ENCODE measurements around the gene ADGRD2. TPM values are rescaled to one million over a fixed set of nuclear protein-coding genes. Genes with fewer than 3 reads are reported as not detected.

Gene ADGRD2
- total RNA-seq, 1 donor from 2014 or later = not detected

GRCh38 chr9:124492818-124493217 lies 42.6 kb downstream of the ADGRD2 start:
- Mint-ChIP-seq H3K27me3 (ENCODE audit: insufficient read depth) (peaks cover 3% of the 10 kb centered on the region), H3K4me1 (ENCODE audit: low read depth) (peaks cover 5% of the 10 kb centered on the region), H3K4me3 (no peak overlapping the region), H3K9me3 (no peaks in the 10 kb centered on the region), H3K36me3 (ENCODE audit: low read depth) (no peaks in the 10 kb centered on the region), H3K27ac (no peak overlapping the region)
- DNase-seq (ENCODE audit: low spot score) = no peak
- intact Hi-C loops (cut with micrococcal nuclease) = no loop called here

- no peak for DNase-seq (ENCODE audit: low spot score)
- intact Hi-C loops (cut with micrococcal nuclease) = no loop called here
- no peaks in the 10 kb centered on the region for H3K36me3 Mint-ChIP-seq (ENCODE audit: low read depth)
- H3K27me3 Mint-ChIP-seq (ENCODE audit: insufficient read depth) = peaks cover 3% of the 10 kb centered on the region
- no peak overlapping the region for H3K27ac Mint-ChIP-seq
- H3K4me3 Mint-ChIP-seq = no peak overlapping the region
- peaks cover 5% of the 10 kb centered on the region for H3K4me1 Mint-ChIP-seq (ENCODE audit: low read depth)
- no peaks in the 10 kb centered on the region for H3K9me3 Mint-ChIP-seq
These were observed 43.0 kb downstream of the ADGRD2 start for GRCh38 chr9:124493218-124493617.

GRCh38 chr9:124493794-124494479 lies 43.7 kb downstream of the ADGRD2 start:
- no peak overlapping the region for H3K4me3 Mint-ChIP-seq
- H3K27me3 Mint-ChIP-seq (ENCODE audit: insufficient read depth) = peaks cover 3% of the 10 kb centered on the region
- peaks cover 5% of the 10 kb centered on the region for H3K4me1 Mint-ChIP-seq (ENCODE audit: low read depth)
- DNase-seq (ENCODE audit: low spot score) = no peak
- no peak overlapping the region for H3K27ac Mint-ChIP-seq
- intact Hi-C loops (cut with micrococcal nuclease) = no loop called here
- no peaks in the 10 kb centered on the region for H3K36me3 Mint-ChIP-seq (ENCODE audit: low read depth)
- H3K9me3 Mint-ChIP-seq = no peaks in the 10 kb centered on the region

- peaks cover 10% of the 10 kb centered on the region for H3K4me1 Mint-ChIP-seq (ENCODE audit: low read depth)
- intact Hi-C loops (cut with micrococcal nuclease) = no loop called here
- no peaks in the 10 kb centered on the region for H3K36me3 Mint-ChIP-seq (ENCODE audit: low read depth)
- H3K9me3 Mint-ChIP-seq = no peaks in the 10 kb centered on the region
- H3K27me3 Mint-ChIP-seq (ENCODE audit: insufficient read depth) = no peaks in the 10 kb centered on the region
- H3K27ac Mint-ChIP-seq = peak overlapping the region; percentile 47
- no peak overlapping the region for H3K4me3 Mint-ChIP-seq
- DNase-seq (ENCODE audit: low spot score) = no peak
These were observed 45.1 kb downstream of the ADGRD2 start for GRCh38 chr9:124495126-124496074.

- H3K27me3 Mint-ChIP-seq (ENCODE audit: insufficient read depth) = no peaks in the 10 kb centered on the region
- no peaks in the 10 kb centered on the region for H3K36me3 Mint-ChIP-seq (ENCODE audit: low read depth)
- no peak for DNase-seq (ENCODE audit: low spot score)
- peak overlapping the region; percentile 47 for H3K27ac Mint-ChIP-seq
- intact Hi-C loops (cut with micrococcal nuclease) = no loop called here
- H3K4me3 Mint-ChIP-seq = no peak overlapping the region
- peaks cover 15% of the 10 kb centered on the region for H3K4me1 Mint-ChIP-seq (ENCODE audit: low read depth)
- no peaks in the 10 kb centered on the region for H3K9me3 Mint-ChIP-seq
These were observed 45.8 kb downstream of the ADGRD2 start for GRCh38 chr9:124496075-124496449.

- no peaks in the 10 kb centered on the region for H3K27me3 Mint-ChIP-seq (ENCODE audit: insufficient read depth)
- no peak overlapping the region for H3K27ac Mint-ChIP-seq
- peaks cover 16% of the 10 kb centered on the region for H3K4me1 Mint-ChIP-seq (ENCODE audit: low read depth)
- H3K9me3 Mint-ChIP-seq = no peaks in the 10 kb centered on the region
- DNase-seq (ENCODE audit: low spot score) = no peak
- H3K4me3 Mint-ChIP-seq = no peak overlapping the region
- H3K36me3 Mint-ChIP-seq (ENCODE audit: low read depth) = no peaks in the 10 kb centered on the region
- intact Hi-C loops (cut with micrococcal nuclease) = no loop called here
These were observed 46.2 kb downstream of the ADGRD2 start for GRCh38 chr9:124496463-124496862.

- DNase-seq (ENCODE audit: low spot score) = no peak
- H3K4me3 Mint-ChIP-seq = no peak overlapping the region
- H3K36me3 Mint-ChIP-seq (ENCODE audit: low read depth) = no peaks in the 10 kb centered on the region
- intact Hi-C loops (cut with micrococcal nuclease) = no loop called here
- no peaks in the 10 kb centered on the region for H3K9me3 Mint-ChIP-seq
- H3K4me1 Mint-ChIP-seq (ENCODE audit: low read depth) = peaks cover 16% of the 10 kb centered on the region
- peaks cover 5% of the 10 kb centered on the region for H3K27me3 Mint-ChIP-seq (ENCODE audit: insufficient read depth)
- H3K27ac Mint-ChIP-seq = no peak overlapping the region
These were observed 47.2 kb downstream of the ADGRD2 start for GRCh38 chr9:124497441-124497840.

GRCh38 chr9:124498040-124498439 lies 47.8 kb downstream of the ADGRD2 start:
- H3K27me3 Mint-ChIP-seq (ENCODE audit: insufficient read depth) = peaks cover 8% of the 10 kb centered on the region
- no peak overlapping the region for H3K27ac Mint-ChIP-seq
- H3K9me3 Mint-ChIP-seq = no peaks in the 10 kb centered on the region
- intact Hi-C loops (cut with micrococcal nuclease) = no loop called here
- no peak overlapping the region for H3K4me3 Mint-ChIP-seq
- peaks cover 16% of the 10 kb centered on the region for H3K4me1 Mint-ChIP-seq (ENCODE audit: low read depth)
- H3K36me3 Mint-ChIP-seq (ENCODE audit: low read depth) = no peaks in the 10 kb centered on the region
- no peak for DNase-seq (ENCODE audit: low spot score)

GRCh38 chr9:124498499-124499146 lies 48.4 kb downstream of the ADGRD2 start:
- no peaks in the 10 kb centered on the region for H3K36me3 Mint-ChIP-seq (ENCODE audit: low read depth)
- DNase-seq (ENCODE audit: low spot score) = no peak
- no peak overlapping the region for H3K27ac Mint-ChIP-seq
- intact Hi-C loops (cut with micrococcal nuclease) = no loop called here
- H3K27me3 Mint-ChIP-seq (ENCODE audit: insufficient read depth) = peaks cover 11% of the 10 kb centered on the region
- H3K4me3 Mint-ChIP-seq = no peak overlapping the region
- H3K4me1 Mint-ChIP-seq (ENCODE audit: low read depth) = peaks cover 16% of the 10 kb centered on the region
- no peaks in the 10 kb centered on the region for H3K9me3 Mint-ChIP-seq

GRCh38 chr9:124499216-124499615 lies 49.0 kb downstream of the ADGRD2 start:
- Mint-ChIP-seq H3K36me3 (ENCODE audit: low read depth) (no peaks in the 10 kb centered on the region), H3K27me3 (ENCODE audit: insufficient read depth) (peaks cover 15% of the 10 kb centered on the region), H3K27ac (no peak overlapping the region), H3K4me1 (ENCODE audit: low read depth) (peaks cover 16% of the 10 kb centered on the region), H3K4me3 (no peak overlapping the region), H3K9me3 (no peaks in the 10 kb centered on the region)
- intact Hi-C loops (cut with micrococcal nuclease) = no loop called here
- no peak for DNase-seq (ENCODE audit: low spot score)

GRCh38 chr9:124500028-124500795 lies 50.0 kb downstream of the ADGRD2 start:
- DNase-seq (ENCODE audit: low spot score) = no peak
- no peak overlapping the region for H3K27ac Mint-ChIP-seq
- H3K27me3 Mint-ChIP-seq (ENCODE audit: insufficient read depth) = peaks cover 17% of the 10 kb centered on the region
- intact Hi-C loops (cut with micrococcal nuclease) = no loop called here
- H3K9me3 Mint-ChIP-seq = no peaks in the 10 kb centered on the region
- peaks cover 16% of the 10 kb centered on the region for H3K4me1 Mint-ChIP-seq (ENCODE audit: low read depth)
- no peaks in the 10 kb centered on the region for H3K36me3 Mint-ChIP-seq (ENCODE audit: low read depth)
- no peak overlapping the region for H3K4me3 Mint-ChIP-seq

- no peak for DNase-seq (ENCODE audit: low spot score)
- Mint-ChIP-seq H3K36me3 (ENCODE audit: low read depth) (no peaks in the 10 kb centered on the region), H3K27me3 (ENCODE audit: insufficient read depth) (peaks cover 21% of the 10 kb centered on the region), H3K27ac (no peak overlapping the region), H3K9me3 (no peaks in the 10 kb centered on the region), H3K4me1 (ENCODE audit: low read depth) (peaks cover 12% of the 10 kb centered on the region), H3K4me3 (no peak overlapping the region)
- intact Hi-C loops (cut with micrococcal nuclease) = no loop called here
These were observed 50.8 kb downstream of the ADGRD2 start for GRCh38 chr9:124500796-124501611.

All from activated T-helper 1 cell treated with anti-CD3 and anti-CD28 coated beads, Interleukin-12 subunit alpha, Interleukin-12 subunit beta, Interleukin-2, Interleukin-4 antibody, amounts not matched to agents 30 ng/mL and 10 ng/mL and 1 ng/mL, durations not matched to agents 14 hours and 24 hours and 36 hours (primary cell).